ENCODE measurements around the gene SLC39A11. TPM values are rescaled to one million over a fixed set of nuclear protein-coding genes. Genes with fewer than 3 reads are reported as not detected.

The SLC39A11 gene
- polyA plus RNA-seq, 1 of the 3 experiments (the other 2 are of a cell fraction): 23.5 TPM

DNA sequence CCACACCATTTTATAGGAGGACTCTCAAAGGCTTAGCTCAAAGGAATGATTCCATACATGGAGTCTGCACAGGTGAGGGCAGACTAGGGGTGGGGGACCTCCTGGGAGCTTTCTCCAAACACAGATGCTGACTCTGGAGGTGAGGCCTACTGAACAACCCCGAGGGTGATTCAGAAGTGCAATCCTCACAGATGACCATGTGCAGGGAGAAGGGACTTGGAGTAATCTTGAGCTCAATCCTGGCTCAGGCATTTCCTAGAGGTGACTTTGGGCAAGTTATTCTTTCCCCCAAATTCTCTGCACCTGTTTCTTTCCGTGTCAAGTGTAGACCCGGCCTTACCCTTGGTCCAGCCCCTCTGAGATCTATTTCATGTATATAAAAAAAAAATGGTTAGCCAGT, 401.5 kb downstream of the SLC39A11 start:
- peaks cover 12 to 18% of the 10 kb centered on the region in 2 experiments; a peak in 3 of 4 replicates for H3K4me1 ChIP-seq (ENCODE audit: control insufficient read depth in 1 of 2, insufficient read depth in 2 of 2, low read depth in 1 of 2, low read length in 1 of 2)
- WGBS (ENCODE audit: low lambda C conversion rate): 79% methylated on average over 3 of the region's 3 CpGs
- H3K27me3 ChIP-seq (ENCODE audit: insufficient read depth): no peaks in the 10 kb centered on the region
- no peak for DNase-seq
- no peak overlapping the region for H3K9ac ChIP-seq
- TF ChIP-seq, protein P1, sequence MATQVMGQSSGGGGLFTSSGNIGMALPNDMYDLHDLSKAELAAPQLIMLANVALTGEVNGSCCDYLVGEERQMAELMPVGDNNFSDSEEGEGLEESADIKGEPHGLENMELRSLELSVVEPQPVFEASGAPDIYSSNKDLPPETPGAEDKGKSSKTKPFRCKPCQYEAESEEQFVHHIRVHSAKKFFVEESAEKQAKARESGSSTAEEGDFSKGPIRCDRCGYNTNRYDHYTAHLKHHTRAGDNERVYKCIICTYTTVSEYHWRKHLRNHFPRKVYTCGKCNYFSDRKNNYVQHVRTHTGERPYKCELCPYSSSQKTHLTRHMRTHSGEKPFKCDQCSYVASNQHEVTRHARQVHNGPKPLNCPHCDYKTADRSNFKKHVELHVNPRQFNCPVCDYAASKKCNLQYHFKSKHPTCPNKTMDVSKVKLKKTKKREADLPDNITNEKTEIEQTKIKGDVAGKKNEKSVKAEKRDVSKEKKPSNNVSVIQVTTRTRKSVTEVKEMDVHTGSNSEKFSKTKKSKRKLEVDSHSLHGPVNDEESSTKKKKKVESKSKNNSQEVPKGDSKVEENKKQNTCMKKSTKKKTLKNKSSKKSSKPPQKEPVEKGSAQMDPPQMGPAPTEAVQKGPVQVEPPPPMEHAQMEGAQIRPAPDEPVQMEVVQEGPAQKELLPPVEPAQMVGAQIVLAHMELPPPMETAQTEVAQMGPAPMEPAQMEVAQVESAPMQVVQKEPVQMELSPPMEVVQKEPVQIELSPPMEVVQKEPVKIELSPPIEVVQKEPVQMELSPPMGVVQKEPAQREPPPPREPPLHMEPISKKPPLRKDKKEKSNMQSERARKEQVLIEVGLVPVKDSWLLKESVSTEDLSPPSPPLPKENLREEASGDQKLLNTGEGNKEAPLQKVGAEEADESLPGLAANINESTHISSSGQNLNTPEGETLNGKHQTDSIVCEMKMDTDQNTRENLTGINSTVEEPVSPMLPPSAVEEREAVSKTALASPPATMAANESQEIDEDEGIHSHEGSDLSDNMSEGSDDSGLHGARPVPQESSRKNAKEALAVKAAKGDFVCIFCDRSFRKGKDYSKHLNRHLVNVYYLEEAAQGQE (IDR thresholded peaks at IDR 0.05; ENCODE audit: low read depth, low read length): no peak
- no peak for TF ChIP-seq JUND (IDR thresholded peaks at IDR 0.05)
- TF ChIP-seq, protein P2, sequence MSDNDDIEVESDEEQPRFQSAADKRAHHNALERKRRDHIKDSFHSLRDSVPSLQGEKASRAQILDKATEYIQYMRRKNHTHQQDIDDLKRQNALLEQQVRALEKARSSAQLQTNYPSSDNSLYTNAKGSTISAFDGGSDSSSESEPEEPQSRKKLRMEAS (IDR thresholded peaks at IDR 0.05; ENCODE audit: low read depth): no peak
- no peak for TF ChIP-seq TCF12 (IDR thresholded peaks at IDR 0.05)
- TF ChIP-seq RFX5 (IDR thresholded peaks at IDR 0.05; ENCODE audit: low read length): no peak
- TF ChIP-seq TAF1 (IDR thresholded peaks at IDR 0.05; ENCODE audit: borderline replicate concordance, low read depth, low read length): no peak
- no peak for TF ChIP-seq NFIC (IDR thresholded peaks at IDR 0.05; ENCODE audit: borderline replicate concordance)
- no peak for TF ChIP-seq RAD21 (IDR thresholded peaks at IDR 0.05; ENCODE audit: low read length)
- TF ChIP-seq SMC3 (IDR thresholded peaks at IDR 0.05; ENCODE audit: low read depth, low read length): no peak
- TF ChIP-seq TEAD4 (IDR thresholded peaks at IDR 0.05; ENCODE audit: borderline replicate concordance, insufficient read depth): no peak
- no peak for TF ChIP-seq MEF2A (IDR thresholded peaks at IDR 0.05; ENCODE audit: borderline replicate concordance, low read depth)
- TF ChIP-seq NRF1 (IDR thresholded peaks at IDR 0.05; ENCODE audit: low read depth, low read length): no peak
- no peaks in the 10 kb centered on the region for H3K36me3 ChIP-seq (replicated peaks in 1 of 2; ENCODE audit: control insufficient read depth in 1 of 2, insufficient read depth in 2 of 2, low read length in 1 of 2)
- H3K4me3 ChIP-seq (ENCODE audit: low read depth in 2 of 2, low read length in 1 of 2): no peak overlapping the region
- H3K27ac ChIP-seq (ENCODE audit: low read depth in 2 of 2, low read length in 1 of 2): peak overlapping the region in 1 of 2 experiments; percentile 91; a peak in 2 of 4 replicates
- no peaks in the 10 kb centered on the region for H3K9me3 ChIP-seq
- CTCF ChIA-PET: interaction anchor here (1.1 to 2.6 kb wide), 5 partner anchors 12 to 406 kb away, joined by 3 to 10 read pairs (median 4); no protein-coding TSS in a partner anchor
- H2AFZ ChIP-seq (ENCODE audit: low read depth): no peak overlapping the region
- H3F3A ChIP-seq (replicated peaks; ENCODE audit: insufficient read depth): peaks cover 18% of the 10 kb centered on the region
- no peaks in the 10 kb centered on the region for H4K20me1 ChIP-seq (ENCODE audit: insufficient read depth)
- POLR2A ChIA-PET: no interaction called here
- no peaks in the 10 kb centered on the region for H3K79me2 ChIP-seq (ENCODE audit: insufficient read depth)
- 0 out of 2 replicates have a peak overlapping the region, but pooled peaks have one; percentile 4 for H3K4me2 ChIP-seq
- no peaks in the 10 kb centered on the region for H3K9me2 ChIP-seq

DNA sequence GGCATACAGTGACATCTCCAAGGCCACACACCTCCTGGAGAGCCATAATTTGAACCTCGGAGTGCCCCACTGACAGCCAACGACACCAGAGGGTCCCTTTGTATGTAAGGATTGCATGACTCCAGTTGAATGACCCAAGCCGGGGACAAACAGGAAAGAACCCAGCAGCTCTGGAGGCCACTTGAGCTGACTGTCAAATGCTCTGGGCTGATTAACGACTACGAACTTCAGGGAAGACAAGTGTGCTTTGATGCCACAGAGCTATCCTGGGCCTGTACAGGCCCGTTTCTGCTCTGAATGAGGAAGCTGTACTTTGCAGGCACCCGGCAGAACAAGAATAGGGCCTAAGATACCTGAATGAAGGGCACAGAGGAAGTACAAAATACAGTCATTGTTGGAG, 404.6 kb downstream of the SLC39A11 start:
- no peak overlapping the region for H2AFZ ChIP-seq (ENCODE audit: low read depth)
- H4K20me1 ChIP-seq (ENCODE audit: insufficient read depth): no peaks in the 10 kb centered on the region
- no peaks in the 10 kb centered on the region for H3K79me2 ChIP-seq (ENCODE audit: insufficient read depth)
- no peaks in the 10 kb centered on the region for H3K27me3 ChIP-seq (ENCODE audit: insufficient read depth)
- H3K4me1 ChIP-seq (ENCODE audit: control insufficient read depth in 1 of 2, insufficient read depth in 2 of 2, low read depth in 1 of 2, low read length in 1 of 2): peaks cover 5 to 36% of the 10 kb centered on the region in 2 experiments
- H3F3A ChIP-seq (replicated peaks; ENCODE audit: insufficient read depth): peaks cover 25% of the 10 kb centered on the region
- no peak overlapping the region for H3K9ac ChIP-seq
- H3K27ac ChIP-seq (ENCODE audit: low read depth in 2 of 2, low read length in 1 of 2): no peak overlapping the region
- no peak overlapping the region for H3K4me2 ChIP-seq
- DNase-seq: no peak
- CTCF ChIA-PET: interaction anchor here (0.9 to 3.0 kb wide), 3 partner anchors 10 to 131 kb away, joined by 3 to 17 read pairs (median 4); no protein-coding TSS in a partner anchor
- no peaks in the 10 kb centered on the region for H3K9me3 ChIP-seq
- H3K4me3 ChIP-seq (ENCODE audit: low read depth in 2 of 2, low read length in 1 of 2): no peak overlapping the region
- 67% methylated on average over 7 of the region's 7 CpGs for WGBS (ENCODE audit: low lambda C conversion rate)
- POLR2A ChIA-PET: no interaction called here
- no peaks in the 10 kb centered on the region for H3K9me2 ChIP-seq
- H3K36me3 ChIP-seq (replicated peaks in 1 of 2; ENCODE audit: control insufficient read depth in 1 of 2, insufficient read depth in 2 of 2, low read length in 1 of 2): no peaks in the 10 kb centered on the region
- TF ChIP-seq, protein P2 (IDR thresholded peaks at IDR 0.05; ENCODE audit: low read depth): no peak
- TF ChIP-seq TCF12 (IDR thresholded peaks at IDR 0.05) (no peak), ELF1 (IDR thresholded peaks at IDR 0.05) (no peak), RXRA (IDR thresholded peaks at IDR 0.05; ENCODE audit: borderline replicate concordance, low read depth) (no peak), TEAD4 (IDR thresholded peaks at IDR 0.05; ENCODE audit: borderline replicate concordance, insufficient read depth) (no peak), GATA2 (CRISPR knock-in tag; IDR thresholded peaks at IDR 0.05) (no peak), FOXM1 (IDR thresholded peaks at IDR 0.05; ENCODE audit: low read depth) (no peak), RAD21 (IDR thresholded peaks at IDR 0.05; ENCODE audit: low read length) (no peak), MEF2A (IDR thresholded peaks at IDR 0.05; ENCODE audit: borderline replicate concordance, low read depth) (no peak), JUND (IDR thresholded peaks at IDR 0.05) (no peak), YY1 (IDR thresholded peaks at IDR 0.05; ENCODE audit: low read depth) (no peak)
- TF ChIP-seq, protein P3, sequence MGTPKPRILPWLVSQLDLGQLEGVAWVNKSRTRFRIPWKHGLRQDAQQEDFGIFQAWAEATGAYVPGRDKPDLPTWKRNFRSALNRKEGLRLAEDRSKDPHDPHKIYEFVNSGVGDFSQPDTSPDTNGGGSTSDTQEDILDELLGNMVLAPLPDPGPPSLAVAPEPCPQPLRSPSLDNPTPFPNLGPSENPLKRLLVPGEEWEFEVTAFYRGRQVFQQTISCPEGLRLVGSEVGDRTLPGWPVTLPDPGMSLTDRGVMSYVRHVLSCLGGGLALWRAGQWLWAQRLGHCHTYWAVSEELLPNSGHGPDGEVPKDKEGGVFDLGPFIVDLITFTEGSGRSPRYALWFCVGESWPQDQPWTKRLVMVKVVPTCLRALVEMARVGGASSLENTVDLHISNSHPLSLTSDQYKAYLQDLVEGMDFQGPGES (IDR thresholded peaks at IDR 0.05; ENCODE audit: low read depth, low read length): no peak
- TF ChIP-seq, protein P4, sequence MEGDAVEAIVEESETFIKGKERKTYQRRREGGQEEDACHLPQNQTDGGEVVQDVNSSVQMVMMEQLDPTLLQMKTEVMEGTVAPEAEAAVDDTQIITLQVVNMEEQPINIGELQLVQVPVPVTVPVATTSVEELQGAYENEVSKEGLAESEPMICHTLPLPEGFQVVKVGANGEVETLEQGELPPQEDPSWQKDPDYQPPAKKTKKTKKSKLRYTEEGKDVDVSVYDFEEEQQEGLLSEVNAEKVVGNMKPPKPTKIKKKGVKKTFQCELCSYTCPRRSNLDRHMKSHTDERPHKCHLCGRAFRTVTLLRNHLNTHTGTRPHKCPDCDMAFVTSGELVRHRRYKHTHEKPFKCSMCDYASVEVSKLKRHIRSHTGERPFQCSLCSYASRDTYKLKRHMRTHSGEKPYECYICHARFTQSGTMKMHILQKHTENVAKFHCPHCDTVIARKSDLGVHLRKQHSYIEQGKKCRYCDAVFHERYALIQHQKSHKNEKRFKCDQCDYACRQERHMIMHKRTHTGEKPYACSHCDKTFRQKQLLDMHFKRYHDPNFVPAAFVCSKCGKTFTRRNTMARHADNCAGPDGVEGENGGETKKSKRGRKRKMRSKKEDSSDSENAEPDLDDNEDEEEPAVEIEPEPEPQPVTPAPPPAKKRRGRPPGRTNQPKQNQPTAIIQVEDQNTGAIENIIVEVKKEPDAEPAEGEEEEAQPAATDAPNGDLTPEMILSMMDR (IDR thresholded peaks at IDR 0.05): no peak
